Nephron (organoid): ENCODE results near the gene TCEAL7.

Source experiments
- H3K27ac Mint-ChIP-seq, 3 experiments: 2 replicates each; pipeline ENCODE4 v1.8.0; 2020; ENCODE audit warnings: mixed read lengths in 3 of 3, mild to moderate bottlenecking in 2 of 3, moderate library complexity in 1 of 3
- H3K27me3 Mint-ChIP-seq: 2 replicates; pipeline ENCODE4 v1.8.0; 2021; ENCODE audit warnings: low read depth, mild to moderate bottlenecking, moderate library complexity, mixed read lengths
- H3K36me3 Mint-ChIP-seq: 2 replicates; pipeline ENCODE4 v1.8.0; 2020; ENCODE audit warnings: low read depth, mixed read lengths
- H3K4me1 Mint-ChIP-seq: 2 replicates; pipeline ENCODE4 v1.8.0; 2020; ENCODE audit warnings: mixed read lengths
- H3K4me3 Mint-ChIP-seq, 3 experiments: 2 replicates each; pipeline ENCODE4 v1.8.0; 2020; ENCODE audit warnings: mild to moderate bottlenecking in 3 of 3, mixed read lengths in 3 of 3, moderate library complexity in 2 of 3
- H3K9me3 Mint-ChIP-seq: 2 replicates; pipeline ENCODE4 v1.8.0; 2020; ENCODE audit warnings: mixed read lengths
- CTCF ChIP-seq, 3 experiments: fragments of 200-600 bp; sonication (generic); IDR thresholded peaks; one replicate each; pipeline ENCODE4 v1.5.0; 2021; ENCODE audit warnings: antibody characterized with exemption in 3 of 3; ENCODE audit not compliant: unreplicated experiment in 3 of 3

Gene TCEAL7

GRCh38 chrX:103311399-103311780 lies 18.6 kb upstream of the TCEAL7 start:
- no peaks in the 10 kb centered on the region for H3K27me3 Mint-ChIP-seq
- no peak for TF ChIP-seq CTCF (IDR thresholded peaks at IDR 0.05; ENCODE audit: unreplicated experiment in 3 of 3)
- peaks cover under 1% of the 10 kb centered on the region for H3K9me3 Mint-ChIP-seq
- H3K36me3 Mint-ChIP-seq: peaks cover 9% of the 10 kb centered on the region
- H3K27ac Mint-ChIP-seq: peak overlapping the region in 1 of 3 experiments; percentile 3
- no peaks in the 10 kb centered on the region for H3K4me1 Mint-ChIP-seq
- peak overlapping the region; percentile 86 to 92 (median 91) for H3K4me3 Mint-ChIP-seq

GRCh38 chrX:103330681-103331288 lies 746 bp downstream of the TCEAL7 start:
- H3K4me1 Mint-ChIP-seq: peaks cover 15% of the 10 kb centered on the region

GRCh38 chrX:103338663-103339062 lies 8.6 kb downstream of the TCEAL7 start:
- Mint-ChIP-seq H3K9me3 (no peaks in the 10 kb centered on the region), H3K4me1 (no peaks in the 10 kb centered on the region), H3K4me3 (no peak overlapping the region), H3K27me3 (no peaks in the 10 kb centered on the region), H3K27ac (no peak overlapping the region), H3K36me3 (no peaks in the 10 kb centered on the region)
- no peak for TF ChIP-seq CTCF (IDR thresholded peaks at IDR 0.05; ENCODE audit: unreplicated experiment in 3 of 3)

More at GRCh38 chrX:103330681-103331288, 746 bp downstream of the TCEAL7 start:
- Mint-ChIP-seq H3K36me3 (no peaks in the 10 kb centered on the region), H3K27me3 (no peaks in the 10 kb centered on the region), H3K27ac (peak overlapping the region; percentile 92 to 95 (median 93)), H3K4me3 (peak overlapping the region; percentile 85 to 95 (median 85)), H3K9me3 (no peaks in the 10 kb centered on the region)
- no peak for TF ChIP-seq CTCF (IDR thresholded peaks at IDR 0.05; ENCODE audit: unreplicated experiment in 3 of 3)

- Mint-ChIP-seq H3K4me3 (no peak overlapping the region), H3K4me1 (no peaks in the 10 kb centered on the region), H3K27ac (peak overlapping the region in 1 of 3 experiments; percentile 39), H3K27me3 (no peaks in the 10 kb centered on the region), H3K9me3 (no peaks in the 10 kb centered on the region), H3K36me3 (no peaks in the 10 kb centered on the region)
- peak; percentile 54 to 69 (median 56) for TF ChIP-seq CTCF (IDR thresholded peaks at IDR 0.05; ENCODE audit: unreplicated experiment in 3 of 3)
Measured at GRCh38 chrX:103343105-103343504, 13.1 kb downstream of the TCEAL7 start.

- no peaks in the 10 kb centered on the region for H3K36me3 Mint-ChIP-seq
- peak overlapping the region in 1 of 3 experiments; percentile 77 for H3K27ac Mint-ChIP-seq
- H3K27me3 Mint-ChIP-seq: peaks cover 9% of the 10 kb centered on the region
- H3K9me3 Mint-ChIP-seq: no peaks in the 10 kb centered on the region
- no peaks in the 10 kb centered on the region for H3K4me1 Mint-ChIP-seq
- H3K4me3 Mint-ChIP-seq: no peak overlapping the region
- TF ChIP-seq CTCF (IDR thresholded peaks at IDR 0.05; ENCODE audit: unreplicated experiment in 3 of 3): no peak
Measured at GRCh38 chrX:103344606-103345005, 14.6 kb downstream of the TCEAL7 start.
